GM12801 (cell line): ENCODE results near the gene IGSF9B.

Source experiments
- CTCF ChIP-seq: IDR thresholded peaks from one replicate; pipeline ENCODE4 v1.5.1; 2011; ENCODE audit warnings: control low read depth; ENCODE audit not compliant: insufficient read length; ENCODE audit errors: extremely low read depth

The IGSF9B gene

GRCh38 chr11:133938166-133938565 is 18.6 kb downstream of the IGSF9B start:
- no peak for TF ChIP-seq CTCF

DNA sequence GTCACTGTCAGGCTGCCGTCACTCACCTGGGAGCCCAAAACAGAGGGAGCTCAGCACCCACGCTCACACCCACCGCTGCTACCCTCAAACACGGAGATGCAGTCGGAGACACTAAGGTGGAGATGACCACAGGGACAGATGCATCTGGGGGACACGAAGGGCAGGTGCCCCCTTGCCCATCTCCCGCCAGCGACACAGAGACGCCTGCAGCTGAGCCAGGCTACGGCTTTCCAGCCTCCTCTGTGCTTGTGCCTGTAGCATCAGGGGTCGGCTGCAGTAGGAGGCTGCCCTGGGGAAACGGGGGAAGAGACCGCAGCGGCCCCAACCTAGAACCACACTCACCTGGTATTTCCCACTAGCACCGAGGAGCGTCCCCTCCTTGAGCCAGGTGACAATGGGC is 19.3 kb downstream of the IGSF9B start:
- TF ChIP-seq CTCF, result no peak

DNA sequence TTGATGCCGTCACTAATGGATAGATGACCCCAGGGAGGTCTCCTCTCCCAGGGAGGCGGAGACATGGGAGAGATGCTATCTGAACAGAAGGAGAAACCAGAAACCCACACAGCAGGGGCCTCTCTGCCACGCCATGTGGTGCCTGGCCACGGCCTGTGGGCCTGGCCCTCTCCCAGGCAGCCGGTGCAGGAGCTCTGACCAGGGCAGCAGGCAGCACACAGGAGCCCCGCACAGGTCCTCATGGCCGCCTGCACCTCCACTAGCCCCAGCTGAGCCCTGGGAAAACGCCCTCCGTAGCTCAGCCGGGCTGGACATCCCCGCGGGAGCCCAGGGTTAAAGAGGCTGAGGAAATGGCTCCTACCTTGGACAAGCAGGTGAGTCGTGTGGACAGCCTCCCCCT is 19.8 kb downstream of the IGSF9B start:
- no peak for TF ChIP-seq CTCF

- TF ChIP-seq CTCF, result no peak
These were observed 20.2 kb downstream of the IGSF9B start for GRCh38 chr11:133936592-133936991.

DNA sequence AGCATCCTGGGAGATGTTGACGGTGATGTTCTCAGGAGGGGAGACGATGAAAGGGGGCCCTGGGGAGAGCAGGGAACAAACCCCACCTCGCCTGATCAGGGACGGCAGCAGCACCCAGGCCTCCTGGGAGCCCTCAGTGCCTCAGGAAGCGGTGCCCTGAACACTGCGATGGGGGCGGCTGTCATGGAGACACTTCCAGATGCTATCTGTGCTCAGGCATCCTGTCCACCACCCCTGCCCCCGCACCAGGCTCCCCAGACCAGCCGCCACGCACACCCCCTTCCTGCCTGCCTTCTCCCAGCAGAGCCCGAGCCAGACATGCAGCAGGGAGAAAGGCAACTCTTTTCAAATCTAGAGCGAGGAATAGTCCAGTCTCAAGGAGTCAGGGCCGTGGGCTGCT is 20.6 kb downstream of the IGSF9B start:
- no peak for TF ChIP-seq CTCF

DNA sequence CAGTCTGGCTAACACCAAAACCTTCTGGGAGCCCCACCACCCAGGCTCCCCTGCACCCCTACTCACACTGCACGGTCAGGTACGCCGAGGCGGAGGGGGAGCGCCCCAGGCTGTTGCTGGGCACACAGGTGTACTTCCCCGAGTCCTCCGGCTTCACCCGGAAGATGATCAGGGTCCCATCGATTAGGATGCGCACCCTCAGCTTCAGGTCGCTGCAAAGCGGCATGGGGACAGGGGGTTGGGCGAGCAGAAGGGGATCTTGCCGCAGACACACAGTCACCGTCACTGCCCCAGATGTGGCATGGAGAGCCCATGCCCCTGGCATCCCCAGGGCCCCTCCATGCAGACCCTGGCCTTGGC is 21.2 kb downstream of the IGSF9B start:
- TF ChIP-seq CTCF, result no peak

DNA sequence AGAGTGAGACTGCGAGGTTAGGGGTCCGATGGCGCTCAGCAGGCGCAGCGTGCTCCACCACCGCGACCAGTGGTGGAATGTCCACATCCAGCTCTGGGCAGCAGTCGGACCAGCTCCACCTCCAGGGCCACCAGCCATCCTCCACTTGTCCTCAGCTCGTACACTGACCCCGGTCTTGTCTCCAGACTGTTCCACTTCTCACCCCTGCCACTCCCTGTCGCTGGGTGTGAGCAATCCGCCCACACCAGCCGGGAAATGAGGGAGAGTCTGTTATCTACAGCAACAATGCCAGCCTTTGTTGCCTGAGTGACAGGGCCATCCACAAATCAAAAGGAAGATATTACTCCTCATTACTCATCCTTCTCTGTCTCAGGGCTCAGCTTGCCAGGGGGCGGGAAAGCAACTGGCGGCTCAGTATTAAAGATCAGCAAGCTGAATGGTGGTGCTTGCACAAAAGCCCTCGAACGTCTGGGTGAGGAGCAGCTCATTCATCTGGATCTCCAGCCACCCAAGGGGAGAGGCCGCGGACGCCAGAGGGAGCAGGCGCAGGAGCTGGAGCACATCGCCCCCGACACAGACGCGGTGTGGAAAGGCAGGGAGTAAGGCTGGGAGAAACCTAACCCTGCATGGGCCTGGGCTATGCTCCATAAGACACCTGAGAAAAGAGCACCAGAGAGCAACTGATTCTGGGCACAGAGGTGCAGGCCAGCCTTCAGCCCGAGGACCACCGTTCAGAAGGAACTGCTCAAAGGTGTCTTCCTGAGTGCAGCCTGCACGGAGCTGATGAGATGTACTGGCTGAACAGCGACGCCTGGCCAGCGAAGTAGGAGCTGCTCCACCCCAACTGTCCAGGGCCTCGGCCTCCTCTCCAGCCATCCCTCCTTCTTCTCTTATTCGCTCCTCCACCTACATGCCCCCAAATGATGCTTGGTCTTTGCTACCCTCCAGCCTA is 21.9 kb downstream of the IGSF9B start:
- TF ChIP-seq CTCF, result no peak
